NCI-H748 (cell line): Measurements from ENCODE around the gene LIMCH1.

ENCODE experiments used
- DNase-seq: peaks from one replicate; lab custom pipeline; 2025; ENCODE audit not compliant: unreplicated experiment; lab: John Stamatoyannopoulos, UW

LIMCH1 gene

DNA sequence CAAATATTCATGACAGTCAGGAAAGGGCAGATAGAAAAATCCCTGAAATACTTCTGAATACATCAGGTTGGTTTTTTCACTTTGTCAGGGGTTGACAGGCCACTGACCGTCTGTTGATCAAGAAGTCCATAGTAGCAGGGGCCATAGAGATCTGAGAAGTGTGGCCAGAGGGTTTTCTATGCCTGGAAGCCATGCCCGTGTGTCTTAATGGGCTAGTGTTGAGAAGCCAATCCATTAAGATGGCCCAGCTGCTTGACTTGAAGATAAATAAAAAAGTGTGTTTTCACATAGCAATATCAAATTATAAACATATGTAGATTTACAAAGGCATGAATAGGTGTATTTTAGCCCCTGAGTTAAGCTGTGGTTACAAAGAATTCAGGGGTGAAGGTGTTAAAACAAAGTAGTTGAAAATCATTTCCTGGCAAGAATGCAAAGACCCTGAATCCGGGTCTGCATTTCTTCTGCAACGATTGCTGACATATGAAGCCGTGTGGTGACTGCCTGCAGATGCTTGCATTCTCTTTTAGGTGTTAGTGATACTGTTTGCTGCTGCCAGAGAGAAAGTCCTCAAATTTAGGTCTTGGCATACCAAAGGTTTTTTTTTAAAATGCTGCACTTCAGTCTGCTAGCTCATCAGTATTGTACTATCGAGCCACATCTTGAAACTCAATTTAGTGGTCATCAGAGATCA lies 9.3 kb upstream of the LIMCH1 start:
- no peak for DNase-seq

GRCh38 chr4:41530741-41531140 lies 7.2 kb upstream of the LIMCH1 start:
- DNase-seq: no peak

DNA sequence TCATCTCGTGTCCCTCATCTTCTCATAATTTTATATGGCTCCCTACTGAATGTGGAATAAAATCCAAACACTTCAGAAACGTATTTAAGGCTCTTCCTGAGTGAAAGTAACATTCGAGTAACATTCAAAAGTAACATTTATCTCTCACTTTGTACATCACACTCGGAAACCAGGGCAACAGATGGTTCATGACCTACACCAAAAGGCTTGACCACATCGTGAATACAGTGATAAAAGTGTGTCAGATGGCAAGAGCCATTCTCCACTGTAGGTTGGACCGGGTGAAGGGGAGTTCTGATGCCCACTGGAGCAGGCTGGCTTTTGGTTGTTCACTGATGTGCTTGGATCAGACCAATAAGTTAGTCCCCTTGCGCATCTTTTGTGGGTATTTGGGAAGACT lies 5.6 kb upstream of the LIMCH1 start:
- no peak for DNase-seq

DNA sequence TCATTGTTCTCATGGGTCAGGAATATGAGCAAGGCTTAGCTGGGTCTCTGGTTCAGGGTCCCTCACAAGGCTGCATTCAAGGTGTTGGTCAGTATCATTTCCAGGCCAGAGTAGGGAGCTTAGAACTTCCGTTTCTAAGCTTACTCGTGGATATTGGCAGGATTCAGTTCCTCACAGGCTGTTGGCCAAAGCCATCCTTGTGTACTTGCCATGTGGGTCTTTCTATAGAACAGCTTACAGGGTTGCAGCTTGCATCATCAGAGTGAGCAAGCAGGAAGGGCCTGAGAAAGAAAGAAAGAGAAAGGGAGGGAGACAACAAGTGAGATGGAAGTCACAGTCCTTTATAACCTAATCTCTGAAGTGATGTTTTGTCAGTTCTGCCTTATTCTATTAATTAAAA lies 5.1 kb upstream of the LIMCH1 start:
- DNase-seq: no peak

DNA sequence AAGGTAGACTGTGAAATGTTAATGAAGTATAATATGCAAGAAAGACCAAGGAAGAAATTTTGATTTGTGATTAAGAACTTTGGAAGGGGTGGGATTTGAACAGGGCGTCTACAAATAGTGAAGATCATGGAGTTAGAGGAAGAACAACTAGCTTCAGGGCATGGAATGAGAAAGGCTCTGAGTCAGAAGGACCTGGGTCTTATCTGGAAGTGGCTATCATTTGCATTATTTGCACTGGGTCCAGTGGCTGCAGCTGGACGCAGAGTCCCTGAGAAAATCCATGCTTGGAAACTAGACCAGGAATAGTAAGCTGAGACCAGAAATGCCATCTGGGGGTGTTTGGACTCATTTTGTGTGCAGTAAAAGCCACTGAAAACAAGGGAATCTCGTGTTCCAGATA lies 4.3 kb upstream of the LIMCH1 start:
- no peak for DNase-seq

- DNase-seq: no peak
Observed at GRCh38 chr4:41534404-41534803, 3.6 kb upstream of the LIMCH1 start.

GRCh38 chr4:41535911-41536371 lies 2.0 kb upstream of the LIMCH1 start:
- no peak for DNase-seq

DNA sequence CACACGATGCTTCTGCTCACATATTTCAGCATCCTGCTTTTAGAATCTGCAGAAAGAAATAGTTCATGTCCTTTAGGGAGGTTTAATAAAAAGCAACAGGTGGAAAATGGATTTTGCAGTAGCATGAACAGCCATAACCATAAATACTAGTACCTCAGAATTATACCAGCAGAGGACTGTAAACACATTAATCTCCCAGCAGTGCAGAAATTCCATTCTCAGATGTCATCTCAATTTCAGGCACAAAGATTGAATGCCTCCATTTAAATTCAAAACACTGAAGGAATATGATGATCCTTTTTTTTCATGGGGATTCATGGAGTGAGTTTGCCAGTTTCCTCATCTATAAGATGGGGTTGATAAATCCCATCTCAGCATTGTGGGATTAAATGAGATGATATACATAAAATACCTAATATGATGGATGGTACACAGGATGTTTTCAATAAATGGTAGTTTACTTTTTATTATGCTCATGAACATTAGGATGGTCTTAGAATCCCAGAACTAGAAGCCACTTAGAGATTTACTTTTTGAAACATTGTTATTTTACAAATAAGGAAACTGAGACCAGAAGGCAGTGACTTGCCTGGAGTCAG lies 566 bp upstream of the LIMCH1 start:
- no peak for DNase-seq

GRCh38 chr4:41538887-41539498 lies 1.0 kb downstream of the LIMCH1 start:
- no peak for DNase-seq

GRCh38 chr4:41539711-41540110 lies 1.8 kb downstream of the LIMCH1 start:
- DNase-seq: no peak

GRCh38 chr4:41540687-41541086 lies 2.7 kb downstream of the LIMCH1 start:
- no peak for DNase-seq

GRCh38 chr4:41541687-41542094 lies 3.7 kb downstream of the LIMCH1 start:
- DNase-seq: no peak

DNA sequence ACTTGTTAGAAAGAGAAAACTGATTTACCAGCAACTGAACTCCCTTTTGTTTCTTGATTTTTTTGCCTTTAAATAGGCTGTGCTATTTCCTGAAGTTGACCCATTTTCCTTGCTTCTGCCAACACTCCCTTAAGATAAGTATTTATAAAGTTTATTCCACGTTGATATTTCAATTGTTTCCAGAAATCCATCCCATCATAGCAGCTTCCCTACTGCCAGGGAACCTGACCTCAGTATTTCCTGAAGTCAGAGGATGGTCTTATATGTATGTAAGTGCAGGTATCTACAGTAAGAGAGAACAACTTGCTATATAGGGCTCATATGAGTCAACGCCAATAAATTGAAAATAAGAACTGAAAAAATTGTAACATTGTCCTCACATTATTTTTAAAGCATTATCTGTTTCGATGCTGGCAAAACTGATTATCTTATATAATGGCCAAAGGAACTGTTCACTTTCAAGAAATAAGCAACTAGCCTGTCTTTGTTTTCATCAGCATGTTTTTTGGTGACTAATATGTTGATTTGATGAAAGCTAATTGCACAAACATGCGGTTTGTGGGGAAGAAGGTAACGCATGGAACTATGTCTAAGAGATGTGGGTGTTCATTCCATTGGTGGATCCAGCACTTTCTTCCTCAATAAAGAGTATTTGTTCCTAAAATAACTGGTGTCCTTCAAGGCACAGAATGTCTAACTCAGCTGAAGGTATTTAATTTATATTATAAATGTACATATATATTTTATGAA lies 4.7 kb downstream of the LIMCH1 start:
- no peak for DNase-seq

DNA sequence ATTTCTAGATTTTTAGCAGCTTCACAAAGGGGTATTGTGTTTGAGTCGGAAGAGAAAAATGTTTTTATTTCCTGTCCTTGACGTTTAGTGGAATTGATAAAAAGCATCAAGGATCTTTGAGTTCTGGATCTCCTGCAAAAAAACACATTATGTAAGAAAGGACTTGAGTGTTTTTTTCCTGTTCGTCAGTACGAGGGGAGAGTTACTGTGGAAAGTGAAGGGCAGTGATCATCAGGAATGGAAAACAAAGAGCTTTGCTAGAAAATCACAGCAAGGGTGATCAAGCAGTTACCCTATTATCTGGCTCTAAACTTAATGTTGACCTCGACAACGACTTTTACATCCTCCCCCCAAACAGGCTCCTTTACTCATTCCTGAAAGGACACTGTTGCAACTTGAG lies 7.3 kb downstream of the LIMCH1 start:
- no peak for DNase-seq

GRCh38 chr4:41546638-41547037 lies 8.7 kb downstream of the LIMCH1 start:
- DNase-seq: no peak

DNA sequence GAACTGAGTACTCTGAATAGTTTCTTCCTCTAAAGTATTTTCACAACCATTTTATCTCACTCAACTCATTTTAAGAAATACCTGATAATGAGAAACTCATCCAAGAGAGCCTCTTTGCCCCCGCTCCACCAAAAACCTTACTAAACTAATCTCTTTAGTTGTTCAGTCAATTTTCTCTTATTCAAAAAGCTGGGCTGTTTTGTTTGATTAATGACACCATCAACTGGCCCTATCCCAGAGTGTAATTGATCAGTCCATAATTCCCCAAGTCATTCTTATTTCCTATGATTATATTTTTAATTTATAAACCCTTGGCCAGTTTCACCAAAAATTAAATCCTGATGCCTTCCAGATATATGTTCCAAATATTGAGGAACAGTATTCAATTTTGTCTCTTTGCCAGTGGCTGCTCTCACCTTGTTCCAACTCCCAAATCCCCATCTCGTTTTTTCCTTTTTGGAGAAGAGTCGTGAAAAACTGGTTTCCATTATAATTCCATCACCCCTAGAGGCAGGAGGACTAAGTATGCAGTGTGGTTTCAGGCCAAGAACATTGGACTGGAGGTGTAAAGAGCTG lies 10.4 kb downstream of the LIMCH1 start:
- DNase-seq: no peak

DNA sequence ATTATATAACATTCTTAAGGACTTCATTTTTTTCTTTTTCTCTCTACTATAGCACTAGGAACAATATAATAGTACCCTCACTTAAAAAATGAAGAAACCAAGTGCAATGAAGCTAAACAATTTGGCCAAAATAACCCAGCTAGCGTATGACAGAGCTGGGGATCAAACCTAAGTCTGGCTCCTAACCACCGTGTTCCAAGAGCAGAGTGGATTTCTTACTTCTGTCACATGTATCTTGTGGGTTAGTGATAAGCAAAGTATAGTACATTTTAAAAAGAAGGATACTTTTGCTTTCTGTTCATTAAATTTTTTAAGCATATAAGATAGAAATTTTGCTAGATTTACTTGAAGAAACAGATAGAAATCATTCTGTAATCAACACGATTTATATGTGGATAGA lies 11.5 kb downstream of the LIMCH1 start:
- DNase-seq: no peak

- peak; percentile 24 for DNase-seq
Observed at GRCh38 chr4:41550308-41550707, 12.4 kb downstream of the LIMCH1 start.

DNA sequence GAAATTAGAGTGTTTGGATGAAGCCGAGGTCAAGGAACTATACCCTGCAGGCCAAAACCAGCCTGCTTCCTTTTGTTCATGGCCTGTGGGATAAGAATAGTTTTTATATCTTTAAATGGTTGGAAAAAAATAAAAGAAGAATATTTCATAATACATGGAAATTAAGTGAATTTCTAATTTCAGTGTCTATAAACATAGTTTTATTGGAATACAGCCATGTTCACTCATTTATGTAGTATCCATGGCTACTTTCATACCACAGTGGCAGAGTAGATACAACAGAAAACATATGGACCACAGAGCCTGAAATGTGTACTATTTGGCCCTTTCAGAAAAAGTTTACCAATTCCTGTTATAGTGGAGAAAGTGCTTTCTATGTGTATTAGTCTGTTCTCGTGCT lies 13.6 kb downstream of the LIMCH1 start:
- no peak for DNase-seq

DNA sequence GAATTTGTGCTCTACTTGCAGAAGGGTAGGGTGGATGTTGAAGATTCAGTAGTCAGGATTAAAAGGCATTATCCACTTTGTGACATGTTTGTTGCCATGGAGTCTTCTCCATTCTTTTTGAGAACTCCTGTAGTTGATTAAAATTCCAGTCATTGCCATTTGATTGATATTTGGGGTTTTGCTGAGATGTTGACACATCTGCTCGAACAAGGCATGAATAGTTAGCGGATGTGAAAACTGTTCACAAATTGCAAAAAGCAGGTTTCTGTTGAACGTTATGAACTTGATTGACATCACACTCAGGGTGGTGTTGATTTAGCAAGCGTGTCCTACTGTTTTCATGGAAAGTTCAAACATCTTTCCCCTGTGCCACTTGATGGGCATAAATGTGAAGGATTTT lies 16.9 kb downstream of the LIMCH1 start:
- peak; percentile 53 for DNase-seq

- no peak for DNase-seq
Observed at GRCh38 chr4:41556526-41556925, 18.6 kb downstream of the LIMCH1 start.
